ENCODE results near the gene OPA3. TPM values are rescaled to one million over a fixed set of nuclear protein-coding genes. Genes with fewer than 3 reads are reported as not detected.

The OPA3 gene
- total RNA-seq, 4 donors from 2014 or later, result 4.8 to 6.7 (median 5.7) TPM

DNA sequence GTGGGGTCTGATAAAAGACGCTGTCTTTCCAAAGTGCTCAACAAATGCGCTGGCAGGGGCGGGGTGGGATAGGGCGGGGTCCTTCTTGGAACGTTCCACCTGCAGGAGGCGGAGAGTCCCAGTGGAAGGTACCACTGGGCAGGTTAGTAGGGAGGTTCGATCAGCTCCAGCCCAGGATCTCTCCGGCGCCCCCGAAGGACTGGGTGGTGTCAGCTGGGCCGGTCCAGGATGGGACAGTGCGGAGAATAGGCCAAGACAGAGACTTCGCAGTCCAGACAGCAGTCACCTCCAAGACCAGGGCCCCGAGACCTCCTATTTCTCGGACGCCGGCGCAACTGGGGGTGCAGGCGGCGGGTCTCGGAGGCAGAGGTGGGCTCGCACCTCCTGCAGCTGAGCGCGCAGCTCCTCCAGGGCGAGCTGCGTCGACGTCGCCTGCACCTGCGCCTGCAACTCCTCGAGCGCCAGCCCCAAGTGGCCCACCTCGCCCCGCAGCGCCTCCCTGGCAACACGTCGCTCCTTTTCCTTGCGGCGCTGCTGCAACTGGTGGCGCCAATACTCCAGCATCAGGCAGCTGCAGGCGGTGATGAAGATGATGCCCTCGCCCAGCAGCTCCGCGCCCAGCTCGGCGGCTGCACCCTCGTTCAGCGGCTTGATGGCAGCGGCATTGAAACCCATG, 55.7 kb downstream of the OPA3 start:
- 9 to 13% methylated on average over 27 to 37 of the region's 49 CpGs for WGBS, 2 donors
- H3K27ac ChIP-seq, result peak overlapping the region in 1 of 4 donors; percentile 67
- no peak for DNase-seq (ENCODE audit: low spot score in 2 of 2)
- peaks cover 2 to 29% (median 4%) of the 10 kb centered on the region in 3 donors for H3K36me3 ChIP-seq
- TF ChIP-seq, protein P1, sequence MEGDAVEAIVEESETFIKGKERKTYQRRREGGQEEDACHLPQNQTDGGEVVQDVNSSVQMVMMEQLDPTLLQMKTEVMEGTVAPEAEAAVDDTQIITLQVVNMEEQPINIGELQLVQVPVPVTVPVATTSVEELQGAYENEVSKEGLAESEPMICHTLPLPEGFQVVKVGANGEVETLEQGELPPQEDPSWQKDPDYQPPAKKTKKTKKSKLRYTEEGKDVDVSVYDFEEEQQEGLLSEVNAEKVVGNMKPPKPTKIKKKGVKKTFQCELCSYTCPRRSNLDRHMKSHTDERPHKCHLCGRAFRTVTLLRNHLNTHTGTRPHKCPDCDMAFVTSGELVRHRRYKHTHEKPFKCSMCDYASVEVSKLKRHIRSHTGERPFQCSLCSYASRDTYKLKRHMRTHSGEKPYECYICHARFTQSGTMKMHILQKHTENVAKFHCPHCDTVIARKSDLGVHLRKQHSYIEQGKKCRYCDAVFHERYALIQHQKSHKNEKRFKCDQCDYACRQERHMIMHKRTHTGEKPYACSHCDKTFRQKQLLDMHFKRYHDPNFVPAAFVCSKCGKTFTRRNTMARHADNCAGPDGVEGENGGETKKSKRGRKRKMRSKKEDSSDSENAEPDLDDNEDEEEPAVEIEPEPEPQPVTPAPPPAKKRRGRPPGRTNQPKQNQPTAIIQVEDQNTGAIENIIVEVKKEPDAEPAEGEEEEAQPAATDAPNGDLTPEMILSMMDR (IDR thresholded peaks at IDR 0.05), result peak in 1 of 5 experiments; percentile 4
- TF ChIP-seq POLR2A (IDR thresholded peaks at IDR 0.05), result no peak
- no peak for TF ChIP-seq EP300 (IDR thresholded peaks at IDR 0.05)
- peaks cover 0 to 37% (median 9%) of the 10 kb centered on the region in 4 donors for H3K4me1 ChIP-seq
- no peaks in the 10 kb centered on the region for H3K9me3 ChIP-seq
- H3K4me3 ChIP-seq, result peak overlapping the region; percentile 10 to 49 (median 24)
- H3K27me3 ChIP-seq, result peaks cover 0 to 20% of the 10 kb centered on the region in 2 donors

DNA sequence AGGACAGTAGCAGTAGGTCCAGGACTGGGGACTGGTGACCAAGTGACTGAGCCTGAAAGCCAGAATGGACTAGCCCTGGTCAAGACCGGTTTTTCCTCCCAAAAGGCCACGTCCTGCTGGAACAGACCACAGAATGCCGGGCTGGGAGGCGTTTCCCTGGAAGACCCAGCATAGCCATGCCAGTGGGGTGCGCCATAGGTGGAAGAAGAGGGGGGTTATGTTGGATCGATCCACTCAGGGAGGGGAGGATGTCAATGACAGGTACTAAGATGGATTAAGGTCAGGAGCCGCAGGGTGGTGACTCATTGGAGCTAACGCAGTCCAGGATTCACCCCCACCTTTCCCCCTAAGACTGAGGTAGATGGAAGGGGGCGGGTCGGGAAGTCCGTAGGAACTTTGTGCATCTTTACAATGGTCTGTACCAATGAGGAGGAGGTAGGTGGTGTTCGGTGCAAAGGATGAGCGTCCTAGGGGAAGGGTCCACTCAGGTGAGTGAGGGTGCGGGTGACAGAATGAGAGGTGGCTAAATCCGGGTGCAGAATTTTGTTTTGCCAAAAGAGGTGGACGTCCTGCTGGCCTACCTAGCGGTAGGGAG, 56.4 kb downstream of the OPA3 start:
- TF ChIP-seq EP300 (IDR thresholded peaks at IDR 0.05) (no peak), POLR2A (IDR thresholded peaks at IDR 0.05) (no peak)
- TF ChIP-seq, protein P1 (IDR thresholded peaks at IDR 0.05), result no peak
- H3K27ac ChIP-seq, result peak overlapping the region in 1 of 4 donors; percentile 67
- H3K9me3 ChIP-seq, result no peaks in the 10 kb centered on the region
- H3K27me3 ChIP-seq, result peaks cover 0 to 20% of the 10 kb centered on the region in 2 donors
- H3K4me1 ChIP-seq, result peaks cover 0 to 44% (median 9%) of the 10 kb centered on the region in 4 donors
- WGBS, 2 donors, result 32 to 36% methylated on average over 17 of the region's 17 CpGs
- peaks cover 2 to 30% (median 4%) of the 10 kb centered on the region in 3 donors for H3K36me3 ChIP-seq
- H3K4me3 ChIP-seq, result peak overlapping the region in 3 of 4 donors; percentile 23 to 49 (median 24)
- DNase-seq (ENCODE audit: low spot score in 2 of 2), result no peak

GRCh38 chr19:45527731-45528130, 56.9 kb downstream of the OPA3 start:
- H3K9me3 ChIP-seq, result no peaks in the 10 kb centered on the region
- TF ChIP-seq POLR2A (IDR thresholded peaks at IDR 0.05) (no peak), EP300 (IDR thresholded peaks at IDR 0.05) (no peak)
- TF ChIP-seq, protein P1 (IDR thresholded peaks at IDR 0.05), result no peak
- WGBS, 2 donors, result 73 to 75% methylated on average over 15 of the region's 15 CpGs
- peak overlapping the region in 1 of 4 donors; percentile 67 for H3K27ac ChIP-seq
- DNase-seq (ENCODE audit: low spot score in 2 of 2), result no peak
- peaks cover 0 to 20% of the 10 kb centered on the region in 2 donors for H3K27me3 ChIP-seq
- peaks cover 0 to 44% (median 9%) of the 10 kb centered on the region in 4 donors for H3K4me1 ChIP-seq
- no peak overlapping the region for H3K4me3 ChIP-seq
- peaks cover 2 to 31% (median 4%) of the 10 kb centered on the region in 3 donors for H3K36me3 ChIP-seq

GRCh38 chr19:45526971-45527370, 57.6 kb downstream of the OPA3 start:
- Histone ChIP-seq H3K36me3 (peaks cover 2 to 39% (median 4%) of the 10 kb centered on the region in 3 donors), H3K27me3 (peaks cover 0 to 20% of the 10 kb centered on the region in 2 donors), H3K4me3 (no peak overlapping the region), H3K27ac (peak overlapping the region in 2 of 4 donors; percentile 67 to 76), H3K4me1 (peaks cover 0 to 44% (median 9%) of the 10 kb centered on the region in 4 donors), H3K9me3 (no peaks in the 10 kb centered on the region)
- TF ChIP-seq POLR2A (IDR thresholded peaks at IDR 0.05) (no peak), EP300 (IDR thresholded peaks at IDR 0.05) (no peak)
- TF ChIP-seq, protein P1 (IDR thresholded peaks at IDR 0.05), result no peak
- WGBS, 2 donors, result 87 to 91% methylated on average over 4 of the region's 4 CpGs
- no peak for DNase-seq (ENCODE audit: low spot score in 2 of 2)

GRCh38 chr19:45526143-45526542, 58.5 kb downstream of the OPA3 start:
- Histone ChIP-seq H3K9me3 (no peaks in the 10 kb centered on the region), H3K27ac (peak overlapping the region in 2 of 4 donors; percentile 67 to 76), H3K27me3 (peaks cover 0 to 15% of the 10 kb centered on the region in 2 donors), H3K4me1 (peaks cover 0 to 44% (median 9%) of the 10 kb centered on the region in 4 donors), H3K36me3 (peaks cover 2 to 47% (median 4%) of the 10 kb centered on the region in 3 donors), H3K4me3 (no peak overlapping the region)
- 57 to 62% methylated on average over 9 of the region's 9 CpGs for WGBS, 2 donors
- peak; percentile 34 to 76 for TF ChIP-seq EP300 (IDR thresholded peaks at IDR 0.05)
- no peak for TF ChIP-seq POLR2A (IDR thresholded peaks at IDR 0.05)
- DNase-seq (ENCODE audit: low spot score in 2 of 2), result peak in 1 of 2 donors; percentile 47

All from tibial nerve (tissue), 4 donors.